PC-9 (cell line): ENCODE measurements around the gene COL15A1. TPM values are rescaled to one million over a fixed set of nuclear protein-coding genes. Genes with fewer than 3 reads are reported as not detected.

Experiments
- BruUV-seq: library from RNA; stranded (reverse); fragments of 400-500 nt; replicated peaks from 2 replicates; lab custom pipeline; 2021; lab: Mats Ljungman, UMichigan
- CTCF ChIA-PET: fragments of 300-600 bp; sonication (Branson Sonifier 250); formaldehyde crosslinking; loops from one replicate; lab custom pipeline; 2022; ENCODE audit warnings: antibody characterized with exemption; lab: Charles Lee
- POLR2A ChIA-PET: fragments of 300-600 bp; sonication (Branson Sonifier 250); formaldehyde crosslinking; loops from one replicate; lab custom pipeline; 2022; ENCODE audit warnings: antibody characterized with exemption; ENCODE audit not compliant: unreplicated experiment; lab: Charles Lee
- DNase-seq, 2 experiments: peaks; one replicate each; pipeline versions ENCODE4 v3.0.0 to v3.0.0-alpha.2; 2015 to 2022; ENCODE audit warnings: mixed read lengths in 1 of 2
- H2AFZ ChIP-seq: fragments of 200-600 bp; sonication (generic); 2 replicates; pipeline ENCODE4 v1.8.1; 2017; ENCODE audit warnings: antibody characterized with exemption
- H3F3A ChIP-seq: fragments of 200-600 bp; sonication (generic); 2 replicates; pipeline ENCODE4 v1.8.1; 2017; ENCODE audit warnings: antibody characterized with exemption, mild to moderate bottlenecking, low read depth; ENCODE audit not compliant: insufficient read depth
- H3K27ac ChIP-seq: fragments of 200-600 bp; sonication (generic); 2 replicates; pipeline ENCODE4 v1.6.1; 2016; ENCODE audit warnings: mixed run types
- H3K27me3 ChIP-seq: fragments of 200-600 bp; sonication (generic); 2 replicates; pipeline ENCODE4 v1.6.1; 2016; ENCODE audit warnings: low read depth, mixed run types; ENCODE audit not compliant: insufficient read depth
- H3K36me3 ChIP-seq: fragments of 200-600 bp; sonication (generic); 2 replicates; pipeline ENCODE4 v1.6.1; 2016; ENCODE audit warnings: low read depth, mixed run types
- H3K4me1 ChIP-seq: fragments of 200-600 bp; sonication (generic); replicated peaks from 2 replicates; pipeline ENCODE4 v1.6.1; 2016; ENCODE audit warnings: mixed run types; ENCODE audit not compliant: insufficient read depth
- H3K4me2 ChIP-seq: fragments of 200-600 bp; sonication (generic); 2 replicates; pipeline ENCODE4 v1.6.1; 2017; ENCODE audit warnings: mixed run types
- H3K4me3 ChIP-seq: fragments of 200-600 bp; sonication (generic); 2 replicates; pipeline ENCODE4 v1.6.1; 2016; ENCODE audit warnings: mixed run types
- H3K79me2 ChIP-seq: fragments of 200-600 bp; sonication (generic); 2 replicates; pipeline ENCODE4 v1.6.1; 2017; ENCODE audit warnings: low read depth, mixed run types
- H3K9me2 ChIP-seq: fragments of 200-600 bp; sonication (generic); 2 replicates; pipeline ENCODE4 v1.8.1; 2017; ENCODE audit warnings: mild to moderate bottlenecking; ENCODE audit not compliant: insufficient read depth
- H3K9me3 ChIP-seq: fragments of 200-600 bp; sonication (generic); 2 replicates; pipeline ENCODE4 v1.8.1; 2016; ENCODE audit warnings: low read depth; ENCODE audit not compliant: insufficient read depth
- H4K20me1 ChIP-seq: fragments of 200-600 bp; sonication (generic); 2 replicates; pipeline ENCODE4 v1.8.1; 2017; ENCODE audit not compliant: insufficient read depth
- EZH2 ChIP-seq: fragments of 200-600 bp; sonication (generic); IDR thresholded peaks from 2 replicates; pipeline ENCODE4 v1.8.0; 2017; ENCODE audit warnings: antibody characterized with exemption, low read depth
- intact Hi-C: fragments of 100-400 bp; cut with micrococcal nuclease; formaldehyde crosslinking; loops from one replicate; pipeline ENCODE4 v1.10.0; 2022; ENCODE audit not compliant: unreplicated experiment
- total RNA-seq: library from RNA; stranded (reverse); gene quantifications from 2 replicates; pipeline ENCODE4 v1.2.3, GENCODE V29; 2021
- TF ChIP-seq, protein P1 (sequence below): fragments of 200-600 bp; sonication (generic); conservative IDR thresholded peaks from 2 replicates; pipeline ENCODE4 v1.6.1; 2017; ENCODE audit warnings: mixed run types, antibody characterized with exemption, mild to moderate bottlenecking, moderate library complexity

COL15A1 gene
- total RNA-seq, 1 experiment from 2014 or later: not detected

GRCh38 chr9:98986866-98987651, 43.4 kb downstream of the COL15A1 start:
- intact Hi-C loops: no loop called here
- no TSS peak for BruUV-seq
- Histone ChIP-seq H3K27ac (no peak overlapping the region), H3K27me3 (no peaks in the 10 kb centered on the region), H2AFZ (no peak overlapping the region), H3K4me3 (no peak overlapping the region), H3K4me1 (peaks cover 12% of the 10 kb centered on the region; the same call in 1 of the 2 replicates), H3K9me2 (no peaks in the 10 kb centered on the region), H3K79me2 (no peaks in the 10 kb centered on the region), H4K20me1 (no peaks in the 10 kb centered on the region), H3K36me3 (no peaks in the 10 kb centered on the region), H3K4me2 (no peak overlapping the region), H3K9me3 (no peaks in the 10 kb centered on the region), H3F3A (peaks cover 11% of the 10 kb centered on the region; the same call in 1 of the 2 replicates)
- no peak for DNase-seq
- ChIA-PET POLR2A (no interaction called here), CTCF (interaction anchor here (0.6 kb wide), 1 partner anchor 152 kb away, joined by 4 read pairs; no protein-coding TSS in a partner anchor)
- TF ChIP-seq, protein P1, sequence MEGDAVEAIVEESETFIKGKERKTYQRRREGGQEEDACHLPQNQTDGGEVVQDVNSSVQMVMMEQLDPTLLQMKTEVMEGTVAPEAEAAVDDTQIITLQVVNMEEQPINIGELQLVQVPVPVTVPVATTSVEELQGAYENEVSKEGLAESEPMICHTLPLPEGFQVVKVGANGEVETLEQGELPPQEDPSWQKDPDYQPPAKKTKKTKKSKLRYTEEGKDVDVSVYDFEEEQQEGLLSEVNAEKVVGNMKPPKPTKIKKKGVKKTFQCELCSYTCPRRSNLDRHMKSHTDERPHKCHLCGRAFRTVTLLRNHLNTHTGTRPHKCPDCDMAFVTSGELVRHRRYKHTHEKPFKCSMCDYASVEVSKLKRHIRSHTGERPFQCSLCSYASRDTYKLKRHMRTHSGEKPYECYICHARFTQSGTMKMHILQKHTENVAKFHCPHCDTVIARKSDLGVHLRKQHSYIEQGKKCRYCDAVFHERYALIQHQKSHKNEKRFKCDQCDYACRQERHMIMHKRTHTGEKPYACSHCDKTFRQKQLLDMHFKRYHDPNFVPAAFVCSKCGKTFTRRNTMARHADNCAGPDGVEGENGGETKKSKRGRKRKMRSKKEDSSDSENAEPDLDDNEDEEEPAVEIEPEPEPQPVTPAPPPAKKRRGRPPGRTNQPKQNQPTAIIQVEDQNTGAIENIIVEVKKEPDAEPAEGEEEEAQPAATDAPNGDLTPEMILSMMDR: no peak
- TF ChIP-seq EZH2: no peak

- Histone ChIP-seq H2AFZ (no peak overlapping the region), H3K9me3 (no peaks in the 10 kb centered on the region), H3K36me3 (no peaks in the 10 kb centered on the region), H4K20me1 (no peaks in the 10 kb centered on the region), H3K4me1 (peaks cover 12% of the 10 kb centered on the region; the same call in 1 of the 2 replicates), H3K27me3 (no peaks in the 10 kb centered on the region), H3K9me2 (no peaks in the 10 kb centered on the region), H3K27ac (no peak overlapping the region), H3K4me3 (no peak overlapping the region), H3K4me2 (peak overlapping the region; percentile 29), H3K79me2 (no peaks in the 10 kb centered on the region), H3F3A (peaks cover 11% of the 10 kb centered on the region; the same call in 1 of the 2 replicates)
- no peak for TF ChIP-seq EZH2
- TF ChIP-seq, protein P1: peak; percentile 55
- POLR2A ChIA-PET: no interaction called here
- intact Hi-C loops: no loop called here
- CTCF ChIA-PET: interaction anchor here (1.2 kb wide), 1 partner anchor 9 kb away, joined by 3 read pairs; no protein-coding TSS in a partner anchor
- BruUV-seq: no TSS peak
- peak; percentile 14 to 78 for DNase-seq
These were observed 45.6 kb downstream of the COL15A1 start for GRCh38 chr9:98989036-98990000.
